CMK (cell line): Measurements from ENCODE around the gene B3GAT1.

Experiments used
- DNase-seq: peaks from one replicate; pipeline ENCODE4 v3.0.0-alpha.2; 2010; ENCODE audit warnings: low read depth

B3GAT1 gene

DNA sequence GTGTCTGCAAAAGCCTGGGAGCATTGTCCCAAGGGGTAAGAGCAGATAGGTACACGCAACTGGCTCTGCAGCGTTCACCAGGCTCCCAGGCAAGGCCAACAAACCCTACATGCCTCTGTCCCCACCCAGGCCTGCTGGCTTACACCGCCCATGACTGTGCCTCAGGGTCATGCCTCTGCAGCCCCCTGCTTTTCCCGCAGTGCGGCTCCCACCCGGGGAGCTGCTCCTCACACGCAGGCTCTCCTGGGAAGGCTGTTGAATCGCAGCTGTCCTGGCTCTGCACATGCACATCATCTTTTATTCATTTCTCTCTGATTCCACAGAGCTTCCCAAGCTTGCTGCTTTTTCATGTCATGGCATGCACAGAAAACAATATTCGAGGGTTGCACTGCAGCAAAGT, 29.2 kb upstream of the B3GAT1 start:
- no peak for DNase-seq

GRCh38 chr11:134440851-134441250, 28.8 kb upstream of the B3GAT1 start:
- no peak for DNase-seq

- DNase-seq: no peak
Observed at GRCh38 chr11:134438542-134439537, 26.8 kb upstream of the B3GAT1 start.

DNA sequence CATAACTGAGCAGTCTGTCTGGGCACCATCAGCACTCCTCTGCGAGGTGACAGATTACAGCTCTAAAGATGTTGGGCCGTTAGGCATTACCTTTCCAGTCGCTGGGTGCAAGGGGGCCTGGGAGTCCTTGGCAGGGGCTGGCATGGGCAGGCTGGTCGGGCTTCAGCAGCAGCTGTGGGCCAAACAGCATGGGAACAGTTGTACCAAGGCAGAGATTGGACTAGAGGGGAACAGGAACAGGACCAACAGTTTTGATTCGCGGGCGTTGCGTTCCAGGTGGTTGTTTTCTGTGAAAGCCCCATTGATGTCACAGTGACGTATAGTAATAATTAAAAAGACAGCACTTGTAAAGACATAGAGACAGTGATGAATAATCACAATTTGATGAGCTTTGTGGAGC, 25.8 kb upstream of the B3GAT1 start:
- DNase-seq: no peak

DNA sequence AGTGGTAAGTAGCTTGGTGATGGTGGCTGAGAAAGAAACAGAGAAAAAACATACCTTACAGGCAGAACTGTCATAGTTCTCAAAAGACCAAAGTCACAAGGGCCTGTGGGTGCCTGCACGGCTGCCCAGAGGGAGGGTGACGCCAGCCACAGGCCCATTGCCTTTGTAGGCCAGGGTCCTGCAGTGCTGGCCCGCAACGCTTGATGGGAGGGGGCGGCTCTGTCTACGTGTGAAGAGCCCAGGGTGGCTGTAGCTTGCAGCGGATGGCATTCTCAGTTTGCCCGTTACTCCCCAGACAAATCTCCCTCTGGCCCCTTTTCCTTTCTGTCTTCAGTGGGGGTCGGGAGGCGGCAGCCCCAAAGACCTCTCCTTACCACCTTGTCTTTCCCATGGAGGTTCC, 24.7 kb upstream of the B3GAT1 start:
- DNase-seq: no peak

GRCh38 chr11:134433806-134434205, 21.8 kb upstream of the B3GAT1 start:
- DNase-seq: no peak

DNA sequence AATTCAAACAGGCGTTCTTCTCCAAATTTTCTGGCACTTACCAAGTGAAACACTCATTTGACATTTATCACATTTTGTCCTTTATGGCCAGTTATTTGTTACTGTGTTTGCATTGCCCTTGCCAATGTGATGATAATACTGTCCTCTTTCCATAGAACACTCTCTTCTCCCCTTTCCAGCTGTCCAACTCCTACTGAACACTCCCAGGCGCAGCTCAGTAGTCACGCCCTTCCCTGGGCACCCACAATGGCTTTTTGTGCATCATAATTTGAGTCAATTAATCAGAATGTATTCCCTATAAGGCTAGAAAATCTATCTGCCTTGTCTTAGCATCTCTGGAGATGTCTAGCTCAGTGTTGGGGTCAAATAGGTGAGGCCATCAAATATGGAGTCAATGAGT, 21.2 kb upstream of the B3GAT1 start:
- DNase-seq: no peak

- no peak for DNase-seq
Observed at GRCh38 chr11:134432776-134433175, 20.7 kb upstream of the B3GAT1 start.

DNA sequence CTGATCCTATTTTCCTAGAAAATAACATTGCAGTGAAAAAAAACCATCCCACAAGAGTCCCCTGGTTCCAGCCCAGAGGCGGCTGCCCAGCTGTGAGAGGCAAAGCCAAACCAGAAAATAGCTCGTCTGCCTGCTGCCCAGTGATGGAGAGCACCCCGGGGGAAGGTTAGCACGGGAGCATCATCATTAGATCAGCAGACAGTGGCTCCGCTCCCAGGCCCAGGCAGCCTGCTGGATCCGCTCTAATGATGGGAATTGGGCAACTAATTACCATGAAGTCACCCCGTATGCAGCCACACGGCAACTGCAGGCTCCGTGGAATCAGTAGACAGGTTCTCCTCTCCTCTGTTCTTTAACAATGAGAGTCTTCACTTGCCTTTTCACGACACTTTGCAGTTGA, 17.1 kb upstream of the B3GAT1 start:
- DNase-seq: no peak

GRCh38 chr11:134425816-134426536, 13.9 kb upstream of the B3GAT1 start:
- no peak for DNase-seq

DNA sequence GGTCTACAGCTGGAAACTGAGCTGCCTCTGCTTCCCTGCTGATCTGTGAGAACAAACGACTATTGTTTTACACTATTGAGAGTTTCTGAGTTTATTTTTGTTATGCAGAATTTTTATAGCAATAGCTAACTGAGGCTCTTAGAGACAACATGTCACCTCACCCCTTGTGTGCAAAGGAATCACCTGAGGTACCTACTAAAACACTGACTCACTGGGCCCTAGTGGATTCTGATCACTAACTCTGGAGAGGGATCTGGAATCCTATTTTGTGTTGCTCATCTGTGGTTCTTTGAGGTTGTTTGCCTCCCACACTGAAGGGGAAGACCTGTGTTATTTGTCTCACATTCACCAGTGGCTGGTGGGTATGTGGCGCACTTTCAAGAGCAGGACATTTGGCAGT, 13.4 kb upstream of the B3GAT1 start:
- no peak for DNase-seq

- no peak for DNase-seq
Observed at GRCh38 chr11:134423106-134423505, 11.1 kb upstream of the B3GAT1 start.

GRCh38 chr11:134417871-134418840, 6.1 kb upstream of the B3GAT1 start:
- DNase-seq: no peak

DNA sequence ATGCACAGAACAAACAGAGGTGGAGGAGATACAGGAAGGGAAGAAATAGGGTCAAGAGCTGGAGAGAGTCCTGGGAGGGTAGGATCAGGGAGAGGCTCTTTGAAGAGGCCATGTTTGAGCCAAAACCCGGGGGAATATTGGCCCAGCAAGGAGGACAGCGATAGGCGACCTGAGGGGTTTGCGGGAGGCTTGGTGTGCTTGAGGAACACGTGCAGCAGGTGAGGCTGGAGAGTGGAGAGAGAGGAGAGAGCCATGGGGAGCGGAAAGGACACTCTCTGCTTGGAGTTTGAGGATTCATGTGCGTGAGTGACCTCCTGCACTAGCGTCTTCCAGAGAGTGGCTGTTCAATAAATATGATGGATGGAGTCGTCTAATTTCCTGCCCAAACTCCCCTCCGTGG, 4.7 kb upstream of the B3GAT1 start:
- DNase-seq: no peak

- DNase-seq: no peak
Observed at GRCh38 chr11:134414766-134415765, 3.0 kb upstream of the B3GAT1 start.

DNA sequence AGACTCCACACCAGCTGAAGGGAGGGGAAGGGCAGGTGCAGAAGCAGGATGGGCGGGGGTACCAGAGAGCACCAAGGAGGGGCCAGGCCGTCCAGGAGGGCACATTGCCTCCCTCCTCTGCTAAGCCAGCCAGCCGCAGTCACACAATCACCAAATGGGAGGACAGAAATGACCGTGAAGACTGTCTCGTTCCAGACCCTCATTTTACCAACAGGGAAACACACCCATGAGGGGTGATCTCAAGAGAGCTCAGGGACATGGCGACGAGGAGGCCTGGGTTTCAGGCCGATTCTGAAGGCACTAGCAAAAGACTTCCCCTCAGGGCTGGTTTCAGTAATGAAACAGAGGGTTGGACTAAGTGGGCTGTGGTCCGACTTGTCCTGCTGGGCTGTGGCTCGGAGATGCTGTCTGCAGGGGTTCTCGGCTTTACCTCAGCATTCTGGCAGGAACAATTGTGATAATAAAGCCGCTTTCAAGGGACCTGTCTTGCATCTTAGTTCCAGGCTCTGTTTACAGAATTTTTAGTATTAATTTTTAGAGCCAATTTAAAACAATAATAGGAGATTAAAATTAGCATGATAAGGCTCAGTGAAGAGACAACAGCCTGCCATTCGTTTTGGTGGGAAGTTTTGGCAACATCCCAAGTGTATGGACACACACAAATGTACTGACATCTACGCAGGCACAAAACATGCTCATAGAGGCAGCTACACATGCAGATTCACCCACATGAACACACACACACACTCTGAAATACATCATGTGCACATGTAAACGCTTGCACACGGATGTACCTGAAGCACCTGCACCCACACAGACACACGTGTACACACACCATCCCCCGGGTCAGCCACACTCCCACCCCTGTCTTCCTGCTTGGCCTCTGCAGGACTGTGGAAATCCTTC, 2.0 kb upstream of the B3GAT1 start:
- no peak for DNase-seq

GRCh38 chr11:134413043-134413825, 1.2 kb upstream of the B3GAT1 start:
- no peak for DNase-seq

- DNase-seq: no peak
Observed at GRCh38 chr11:134410766-134411165, 1.3 kb downstream of the B3GAT1 start.
